Stomach (tissue), 9 donors: Measurements from ENCODE around the gene KRTAP4-8. TPM values are rescaled to one million over a fixed set of nuclear protein-coding genes. Genes with fewer than 3 reads are reported as not detected.
"Not testable (repeated sequence)": the region's sequence is repeated elsewhere in the genome, so short reads cannot be mapped to it uniquely, and the experiment has no call there.

Experiments used
- DNase-seq, 2 donors: peaks; one replicate each; pipeline versions ENCODE4 v3.0.0 to v3.0.0-alpha.2; 2013 to 2019
- H3K27ac ChIP-seq, 5 donors: fragments of 200-600 bp in 4 of 5; sonication (generic) in 4 of 5; one replicate each; pipeline ENCODE4 v1.5.1; 2013 to 2019; ENCODE audit warnings: mild to moderate bottlenecking in 1 of 5, moderate library complexity in 1 of 5
- H3K27me3 ChIP-seq, 3 donors: fragments of 200-600 bp; sonication (generic); one replicate each; pipeline ENCODE4 v1.5.1; 2017 to 2019; ENCODE audit warnings: mixed run types in 1 of 3
- H3K36me3 ChIP-seq, 4 donors: fragments of 200-600 bp; sonication (generic); 1 replicate in 3 of 4; 2 replicates in 1 of 4; pipeline ENCODE4 v1.5.1; 2016 to 2019
- H3K4me1 ChIP-seq, 4 donors: fragments of 200-600 bp; sonication (generic); one replicate each; pipeline ENCODE4 v1.5.1; 2016 to 2019
- H3K4me3 ChIP-seq, 4 donors: fragments of 200-600 bp; sonication (generic) in 3 of 4; one replicate each; pipeline ENCODE4 v1.5.1; 2016 to 2019; ENCODE audit warnings: mild to moderate bottlenecking in 1 of 4
- H3K9me3 ChIP-seq, 4 donors: fragments of 200-600 bp; sonication (generic); one replicate each; pipeline ENCODE4 v1.5.1; 2016 to 2019
- CTCF ChIP-seq, 7 experiments: fragments of 450-650 bp in 4 of 7; fragments of 200-600 bp in 3 of 7; sonication (generic) in 3 of 7; IDR thresholded peaks; one replicate each; pipeline ENCODE4 v1.5.1; 2016 to 2019; ENCODE audit warnings: antibody characterized with exemption in 7 of 7, control low read depth in 2 of 7, mild to moderate bottlenecking in 1 of 7
- EP300 ChIP-seq: sonication (generic); formaldehyde crosslinking; IDR thresholded peaks from one replicate; pipeline ENCODE4 v1.6.1; 2017; ENCODE audit warnings: antibody characterized with exemption
- POLR2A ChIP-seq, 4 donors: fragments of 450-650 bp; IDR thresholded peaks; one replicate each; pipeline ENCODE4 v1.6.1; 2016; ENCODE audit warnings: antibody characterized with exemption in 4 of 4, control low read depth in 2 of 4, mild to moderate bottlenecking in 1 of 4, moderate library complexity in 1 of 4
- POLR2AphosphoS5 ChIP-seq, 3 donors: sonication (generic); formaldehyde crosslinking; IDR thresholded peaks; one replicate each; pipeline ENCODE4 v1.6.1; 2016; ENCODE audit warnings: antibody characterized with exemption in 3 of 3
- WGBS, 5 donors: extraction: QIAGEN DNeasy Blood & Tissue Kit in 3 of 5; methylation state at CpG; one replicate each; pipeline versions ENCODE4 v1.1.5 to v1.1.7; 2013 to 2018; 5-methylcytosine and 5-hydroxymethylcytosine counted together
- intact Hi-C: fragments of 100-400 bp; cut with DNase I; formaldehyde crosslinking; loops from one replicate; pipeline ENCODE4 v1.15.1; 2023; ENCODE audit warnings: low total_unique reads
- polyA plus RNA-seq, 3 donors: library from polyadenylated mRNA; stranded (reverse); fragments of 200-250 nt; gene quantifications; one replicate each; pipeline ENCODE4 v1.2.3, GENCODE V29; 2013
- total RNA-seq, 5 donors: library from RNA; depleted of rRNA; stranded (reverse); fragments of >200 nt; gene quantifications; one replicate each; pipeline versions ENCODE4 v1.1.0 to v1.2.3, GENCODE V29; 2014 to 2016
- donor health status: healthy with polysubstance abuse.
- donor health status: Bipolar disorder and iron deficiency.
- donor health status: healthy.

Gene KRTAP4-8
- total and polyA plus RNA-seq, 8 donors: not detected

- peaks cover 0 to 36% (median 6%) of the 10 kb centered on the region in 3 donors for H3K27me3 ChIP-seq
- H3K4me1 ChIP-seq: no peaks in the 10 kb centered on the region
- WGBS, 5 donors: 79 to 100% (median 98%) methylated on average over 1 of the region's 1 CpG
- no peak overlapping the region for H3K4me3 ChIP-seq
- DNase-seq: no peak
- H3K36me3 ChIP-seq: no peaks in the 10 kb centered on the region
- intact Hi-C loops: no loop called here
- TF ChIP-seq CTCF (IDR thresholded peaks at IDR 0.05): no peak
- TF ChIP-seq EP300: no peak
- TF ChIP-seq POLR2A (IDR thresholded peaks at IDR 0.05): no peak
- no peak for TF ChIP-seq POLR2AphosphoS5 (IDR thresholded peaks at IDR 0.05)
- no peak overlapping the region for H3K27ac ChIP-seq
- peaks cover 0 to 8% (median 4%) of the 10 kb centered on the region in 4 donors for H3K9me3 ChIP-seq
Measured at GRCh38 chr17:41057547-41057946, 40.4 kb downstream of the KRTAP4-8 start.

DNA sequence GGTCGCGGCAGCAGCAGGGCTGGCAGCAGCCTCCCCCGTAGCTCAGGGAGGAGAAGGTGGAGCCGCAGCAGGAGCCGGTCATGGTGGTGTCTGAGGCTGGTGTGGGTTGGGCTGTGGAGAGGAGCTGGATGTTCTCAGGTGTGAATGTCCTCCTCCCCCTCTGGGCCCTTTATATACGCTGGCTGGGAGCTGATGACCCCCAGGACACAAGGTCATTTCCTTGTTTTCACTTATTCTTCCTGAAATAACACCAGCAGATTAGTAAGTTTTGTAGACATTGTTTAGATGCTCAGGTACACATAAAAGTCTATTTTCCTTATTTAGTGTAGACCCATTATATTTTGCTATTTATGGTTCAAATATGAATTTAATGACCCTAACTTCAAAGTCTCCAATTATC, 42.8 kb downstream of the KRTAP4-8 start, which contains the start of gene KRTAP2-2:
TSS of gene KRTAP2-2 (minus strand) at position 101 of the 400 bp plus-strand sequence. CDS start at position 82, 19 bp downstream.
- H3K27ac ChIP-seq, H3K36me3 ChIP-seq, H3K4me1 ChIP-seq, intact Hi-C loops, DNase-seq, H3K9me3 ChIP-seq, H3K4me3 ChIP-seq: not testable (repeated sequence)
- H3K27me3 ChIP-seq: peaks cover 0 to 34% (median 6%) of the 10 kb centered on the region in 3 donors
- 27 to 52% (median 44%) methylated on average over 1 of the region's 6 CpGs for WGBS, 5 donors

- H3K36me3 ChIP-seq, H3K4me1 ChIP-seq, intact Hi-C loops, DNase-seq, H3K4me3 ChIP-seq, H3K9me3 ChIP-seq, H3K27ac ChIP-seq: not testable (repeated sequence)
- peaks cover 0 to 32% (median 6%) of the 10 kb centered on the region in 3 donors for H3K27me3 ChIP-seq
- WGBS, 5 donors: 72 to 79% (median 72%) methylated on average over 7 to 9 of the region's 9 CpGs
Measured at GRCh38 chr17:41054556-41054955, 43.4 kb downstream of the KRTAP4-8 start.

- no peaks in the 10 kb centered on the region for H3K36me3 ChIP-seq
- H3K9me3 ChIP-seq: peaks cover 0 to 8% (median 4%) of the 10 kb centered on the region in 4 donors
- DNase-seq: no peak
- peaks cover 0 to 31% (median 6%) of the 10 kb centered on the region in 3 donors for H3K27me3 ChIP-seq
- H3K4me3 ChIP-seq: no peak overlapping the region
- H3K4me1 ChIP-seq: no peaks in the 10 kb centered on the region
- H3K27ac ChIP-seq: no peak overlapping the region
- intact Hi-C loops: no loop called here
- 82 to 88% (median 85%) methylated on average over 4 of the region's 4 CpGs for WGBS, 5 donors
- TF ChIP-seq CTCF (IDR thresholded peaks at IDR 0.05) (no peak), POLR2AphosphoS5 (IDR thresholded peaks at IDR 0.05) (no peak), POLR2A (IDR thresholded peaks at IDR 0.05) (no peak), EP300 (no peak)
Measured at GRCh38 chr17:41054025-41054424, 43.9 kb downstream of the KRTAP4-8 start.

DNA sequence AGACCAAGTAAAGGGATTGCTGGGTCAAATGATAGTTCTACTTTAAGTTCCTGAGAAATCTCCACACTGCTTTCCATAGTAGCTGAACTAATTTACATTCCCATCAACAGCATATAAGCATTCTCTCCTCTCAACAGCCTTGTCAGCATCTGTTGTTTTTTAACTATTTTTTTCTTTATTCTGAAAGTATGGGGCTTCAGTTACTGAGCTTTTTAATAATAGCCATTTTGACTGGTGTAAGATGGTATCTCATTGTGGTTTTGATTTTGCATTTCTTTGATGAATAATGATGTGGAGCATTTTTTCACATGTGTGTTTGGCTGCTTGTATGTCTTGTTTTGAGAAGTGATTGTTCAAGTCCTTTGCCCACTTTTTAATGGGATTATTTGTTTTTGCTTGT, 45.4 kb downstream of the KRTAP4-8 start:
- TF ChIP-seq CTCF (IDR thresholded peaks at IDR 0.05) (no peak), POLR2AphosphoS5 (IDR thresholded peaks at IDR 0.05) (no peak), POLR2A (IDR thresholded peaks at IDR 0.05) (no peak), EP300 (no peak)
- intact Hi-C loops: no loop called here
- DNase-seq: no peak

More for the DNA sequence above, 45.4 kb downstream of the KRTAP4-8 start:
- Histone ChIP-seq H3K4me1 (no peaks in the 10 kb centered on the region), H3K27me3 (peaks cover 0 to 34% (median 0%) of the 10 kb centered on the region in 3 donors), H3K4me3 (no peak overlapping the region), H3K9me3 (peaks cover 0 to 4% (median 1%) of the 10 kb centered on the region in 4 donors), H3K27ac (no peak overlapping the region), H3K36me3 (no peaks in the 10 kb centered on the region)
